NCI-H1436 (cell line): ENCODE measurements around the gene COL1A1.

Experiments used
- DNase-seq: peaks from one replicate; lab custom pipeline; 2025; lab: John Stamatoyannopoulos, UW

Gene COL1A1

GRCh38 chr17:50201276-50201854 lies at the start of gene COL1A1:
Gene COL1A1 (minus strand): TSS chr17:50201631. CDS start chr17:50201513, 118 bp downstream.
- no peak for DNase-seq

- no peak for DNase-seq
Measured at GRCh38 chr17:50248255-50248654, 46.8 kb upstream of the COL1A1 start.

- DNase-seq = no peak
Measured at GRCh38 chr17:50244771-50245170, 43.3 kb upstream of the COL1A1 start.

GRCh38 chr17:50241431-50241830 lies 40.0 kb upstream of the COL1A1 start:
- DNase-seq = no peak

GRCh38 chr17:50240851-50241250 lies 39.4 kb upstream of the COL1A1 start:
- no peak for DNase-seq

GRCh38 chr17:50239937-50240336 lies 38.5 kb upstream of the COL1A1 start:
- DNase-seq = no peak

GRCh38 chr17:50238601-50239280 lies 37.3 kb upstream of the COL1A1 start:
- no peak for DNase-seq

- no peak for DNase-seq
Measured at GRCh38 chr17:50237901-50238300, 36.5 kb upstream of the COL1A1 start.

GRCh38 chr17:50234581-50234980 lies 33.1 kb upstream of the COL1A1 start:
- DNase-seq = no peak

GRCh38 chr17:50225701-50226240 lies 24.3 kb upstream of the COL1A1 start:
- no peak for DNase-seq

- no peak for DNase-seq
Measured at GRCh38 chr17:50222922-50223321, 21.5 kb upstream of the COL1A1 start.

- no peak for DNase-seq
Measured at GRCh38 chr17:50221864-50222545, 20.6 kb upstream of the COL1A1 start.

- DNase-seq = no peak
Measured at GRCh38 chr17:50221266-50221863, 19.9 kb upstream of the COL1A1 start.

- no peak for DNase-seq
Measured at GRCh38 chr17:50220811-50221210, 19.4 kb upstream of the COL1A1 start.

GRCh38 chr17:50219939-50220465 lies 18.6 kb upstream of the COL1A1 start:
- no peak for DNase-seq

GRCh38 chr17:50219342-50219741 lies 17.9 kb upstream of the COL1A1 start:
- no peak for DNase-seq

- no peak for DNase-seq
Measured at GRCh38 chr17:50218771-50219315, 17.4 kb upstream of the COL1A1 start.

- no peak for DNase-seq
Measured at GRCh38 chr17:50218071-50218759, 16.8 kb upstream of the COL1A1 start.

- DNase-seq = no peak
Measured at GRCh38 chr17:50217591-50217990, 16.2 kb upstream of the COL1A1 start.

- no peak for DNase-seq
Measured at GRCh38 chr17:50214976-50215760, 13.7 kb upstream of the COL1A1 start.
